Activated T-helper 2 cell treated with anti-CD3 and anti-CD28 coated beads, Interferon-gamma antibody, Interleukin-2, Interleukin-4, amounts not matched to agents 10 μg/mL and 5 μg/mL and 100 μg/mL, durations not matched to agents 14 hours and 24 hours and 36 hours (primary cell): Measurements from ENCODE around the gene RUVBL2. TPM values are rescaled to one million over a fixed set of nuclear protein-coding genes. Genes with fewer than 3 reads are reported as not detected.

Experiments used
- DNase-seq: peaks from one replicate; pipeline ENCODE4 v3.0.0; 2021; ENCODE audit warnings: low spot score
- H3K27ac Mint-ChIP-seq: one replicate; pipeline ENCODE4 v1.8.0; 2021; ENCODE audit warnings: mixed read lengths
- H3K27me3 Mint-ChIP-seq: one replicate; pipeline ENCODE4 v1.8.0; 2021; ENCODE audit warnings: low read depth, mixed read lengths
- H3K36me3 Mint-ChIP-seq: one replicate; pipeline ENCODE4 v1.8.0; 2021; ENCODE audit warnings: low read depth, mixed read lengths
- H3K4me1 Mint-ChIP-seq: one replicate; pipeline ENCODE4 v1.8.0; 2021; ENCODE audit warnings: low read depth, mixed read lengths
- H3K4me3 Mint-ChIP-seq: one replicate; pipeline ENCODE4 v1.8.0; 2021; ENCODE audit warnings: low read depth, mild to moderate bottlenecking, moderate library complexity, mixed read lengths
- H3K9me3 Mint-ChIP-seq: one replicate; pipeline ENCODE4 v1.8.0; 2021; ENCODE audit warnings: mixed read lengths
- intact Hi-C: fragments of 100-400 bp; cut with micrococcal nuclease; formaldehyde crosslinking; loops from one replicate; pipeline ENCODE4 v1.15.1; 2023
- total RNA-seq: library from RNA; stranded (reverse); gene quantifications from 2 replicates; pipeline ENCODE4 v1.2.3, GENCODE V29; 2022

The RUVBL2 gene
- total RNA-seq, 1 donor from 2014 or later: 160 TPM

DNA sequence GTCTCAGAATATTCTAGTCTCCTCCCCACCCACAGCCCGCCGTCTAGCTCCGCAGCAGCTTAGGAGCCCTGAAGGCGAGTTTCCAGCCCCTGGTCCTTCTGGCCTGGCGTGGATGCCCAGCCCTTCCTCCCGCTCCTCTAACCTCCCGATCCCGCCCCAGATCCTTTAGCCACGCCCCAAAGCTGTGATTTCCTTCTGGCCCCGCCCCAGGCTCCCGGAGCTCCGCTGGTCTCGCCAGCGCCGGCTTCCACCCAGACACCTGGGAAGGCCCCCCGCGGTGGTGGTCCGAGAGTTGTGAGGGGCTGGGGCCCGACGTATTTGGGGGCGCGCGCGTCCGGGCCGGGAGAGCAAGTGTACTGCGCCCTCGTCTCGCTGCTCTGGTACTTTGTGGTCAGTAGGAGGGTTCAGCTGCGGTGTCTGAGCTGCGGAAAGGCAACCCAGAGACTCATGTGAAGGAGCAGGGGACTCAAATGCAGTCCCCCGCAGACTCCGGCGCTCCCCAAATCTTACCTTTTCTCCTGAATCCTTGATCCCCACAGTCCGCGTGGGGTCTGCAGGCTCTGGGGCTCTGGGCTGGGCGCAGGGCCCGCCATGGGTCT, 64.0 kb downstream of the RUVBL2 start, which contains the start of gene CGB7:
TSS of gene CGB7 (minus strand) at position 114 of the 599 bp plus-strand sequence. CDS start 2,374 bp downstream, outside the sequence.
- H3K36me3 Mint-ChIP-seq: no peaks in the 10 kb centered on the region
- H3K4me3 Mint-ChIP-seq: peak within 1 kb of the TSS; percentile 74
- DNase-seq: peak; percentile 19
- H3K27me3 Mint-ChIP-seq: peaks cover 43% of the 10 kb centered on the region
- no peaks in the 10 kb centered on the region for H3K9me3 Mint-ChIP-seq
- no peak within 1 kb of the TSS for H3K27ac Mint-ChIP-seq
- H3K4me1 Mint-ChIP-seq: peaks cover 9% of the 10 kb centered on the region
- intact Hi-C loops: no loop called here

GRCh38 chr19:49058562-49058961, 64.9 kb downstream of the RUVBL2 start:
- intact Hi-C loops: no loop called here
- Mint-ChIP-seq H3K9me3 (no peaks in the 10 kb centered on the region), H3K27ac (no peak overlapping the region), H3K4me1 (peaks cover 9% of the 10 kb centered on the region), H3K4me3 (no peak overlapping the region), H3K27me3 (peaks cover 47% of the 10 kb centered on the region), H3K36me3 (no peaks in the 10 kb centered on the region)
- DNase-seq: no peak

- no peaks in the 10 kb centered on the region for H3K9me3 Mint-ChIP-seq
- peaks cover 9% of the 10 kb centered on the region for H3K4me1 Mint-ChIP-seq
- H3K4me3 Mint-ChIP-seq: no peak overlapping the region
- H3K27me3 Mint-ChIP-seq: peaks cover 51% of the 10 kb centered on the region
- DNase-seq: no peak
- no peak overlapping the region for H3K27ac Mint-ChIP-seq
- intact Hi-C loops: no loop called here
- H3K36me3 Mint-ChIP-seq: no peaks in the 10 kb centered on the region
These were observed 65.4 kb downstream of the RUVBL2 start for GRCh38 chr19:49059053-49059452.

DNA sequence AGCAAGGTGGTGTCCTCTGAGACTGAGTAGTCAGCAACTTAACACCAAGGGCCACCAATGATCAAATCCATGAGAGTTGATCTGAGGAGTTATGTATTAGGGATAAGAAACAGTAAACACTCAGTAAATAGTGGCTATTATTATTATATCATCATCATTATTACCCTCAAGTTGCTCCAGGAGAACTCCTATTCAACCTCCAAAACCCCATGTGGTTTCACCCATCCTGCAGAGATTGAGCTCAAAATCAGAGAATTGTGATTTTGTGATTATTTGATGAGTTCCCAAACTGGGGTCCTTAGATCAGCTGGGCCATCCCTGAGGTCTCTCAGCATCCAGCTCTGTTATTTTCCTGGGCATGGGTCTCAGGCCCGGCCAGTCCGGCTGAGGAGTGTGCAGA, 67.3 kb downstream of the RUVBL2 start:
- Mint-ChIP-seq H3K27me3 (peaks cover 63% of the 10 kb centered on the region), H3K4me3 (no peak overlapping the region), H3K9me3 (no peaks in the 10 kb centered on the region), H3K36me3 (no peaks in the 10 kb centered on the region), H3K27ac (no peak overlapping the region), H3K4me1 (peaks cover 9% of the 10 kb centered on the region)
- intact Hi-C loops: no loop called here
- DNase-seq: no peak

- Mint-ChIP-seq H3K36me3 (no peaks in the 10 kb centered on the region), H3K27ac (no peak overlapping the region), H3K4me1 (peaks cover 9% of the 10 kb centered on the region), H3K4me3 (no peak overlapping the region), H3K9me3 (no peaks in the 10 kb centered on the region), H3K27me3 (peaks cover 65% of the 10 kb centered on the region)
- no peak for DNase-seq
- intact Hi-C loops: no loop called here
These were observed 67.8 kb downstream of the RUVBL2 start for GRCh38 chr19:49061445-49061844.

DNA sequence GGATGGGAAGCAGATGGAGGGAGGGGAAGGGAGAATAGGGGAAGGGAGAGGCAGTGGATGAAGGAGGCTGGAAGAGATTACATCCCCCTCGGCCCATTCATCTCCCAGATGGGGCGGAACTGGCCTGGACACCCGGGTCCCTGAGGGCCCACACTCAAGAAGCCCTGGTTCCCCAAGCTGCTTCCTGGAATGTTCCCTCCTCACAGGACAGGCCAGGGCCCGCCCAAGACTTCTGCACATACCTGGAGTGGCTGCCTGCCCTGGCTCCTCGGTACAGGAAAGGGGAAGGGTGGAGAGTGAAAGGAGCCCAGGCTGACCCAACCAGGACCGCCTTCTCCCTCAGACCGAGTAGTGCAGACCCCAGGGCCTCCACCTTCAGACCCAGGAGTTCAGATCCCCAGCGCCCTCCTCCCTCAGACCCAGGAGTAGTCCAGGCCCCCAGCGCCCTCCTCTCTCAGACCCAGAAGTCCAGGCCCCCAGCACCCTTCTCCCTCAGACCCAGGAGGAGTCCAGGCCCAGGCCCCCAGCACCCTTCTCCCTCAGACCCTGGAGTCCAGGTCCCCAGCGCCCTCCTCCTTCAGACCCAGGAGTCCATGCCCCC, 70.4 kb downstream of the RUVBL2 start:
- DNase-seq: no peak
- H3K4me3 Mint-ChIP-seq: no peak overlapping the region
- intact Hi-C loops: no loop called here
- no peak overlapping the region for H3K27ac Mint-ChIP-seq
- H3K4me1 Mint-ChIP-seq: no peaks in the 10 kb centered on the region
- no peaks in the 10 kb centered on the region for H3K36me3 Mint-ChIP-seq
- no peaks in the 10 kb centered on the region for H3K9me3 Mint-ChIP-seq
- peaks cover 63% of the 10 kb centered on the region for H3K27me3 Mint-ChIP-seq

DNA sequence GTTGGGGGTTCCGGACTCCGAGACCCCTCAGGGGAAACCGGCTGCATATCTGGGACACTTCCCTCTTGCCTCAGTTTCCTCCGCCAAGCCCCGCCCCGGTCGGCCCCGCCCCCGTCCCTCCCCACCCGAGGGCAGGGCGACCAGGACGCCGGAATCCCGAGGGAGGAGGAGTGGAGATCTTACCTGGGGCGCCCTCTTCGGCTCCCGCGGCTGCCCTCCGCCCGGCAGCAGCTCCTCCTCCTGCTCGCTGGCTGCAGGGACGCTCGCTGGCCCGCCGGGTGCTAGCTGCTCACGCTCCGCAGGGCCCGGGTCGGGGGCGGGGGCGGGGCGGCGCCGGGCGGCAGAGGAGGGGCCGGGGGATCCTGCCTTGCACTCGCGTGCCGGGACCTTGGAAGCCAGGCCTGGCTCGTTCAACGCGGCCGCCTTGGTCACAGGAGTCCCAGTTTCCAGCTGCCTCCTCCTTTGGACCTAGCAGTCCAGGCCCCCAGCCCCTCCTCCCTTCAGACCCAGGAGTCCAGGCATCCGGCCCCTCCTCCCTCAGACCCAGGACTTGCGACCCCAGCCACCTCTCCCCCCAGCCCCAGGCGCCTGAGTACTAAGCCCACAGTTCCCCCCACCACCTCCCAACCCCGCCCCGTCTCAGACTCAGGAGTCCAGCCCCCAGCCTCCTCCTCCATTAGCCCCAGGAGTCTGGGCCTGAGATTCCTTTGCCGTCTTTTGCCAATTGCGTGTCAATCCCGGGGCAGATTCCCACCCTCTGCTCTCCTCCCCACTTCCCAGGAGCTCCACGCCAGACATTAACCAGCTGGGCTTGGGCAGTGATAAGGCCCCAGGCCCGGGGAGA, 71.3 kb downstream of the RUVBL2 start, which contains the start of gene NTF4:
TSS of gene NTF4 (minus strand) at position 51 of the 844 bp plus-strand sequence. CDS start 2,821 bp downstream, outside the sequence.
- intact Hi-C loops: no loop called here
- H3K36me3 Mint-ChIP-seq: no peaks in the 10 kb centered on the region
- no peak for DNase-seq
- H3K27ac Mint-ChIP-seq: no peak within 1 kb of the TSS
- H3K4me1 Mint-ChIP-seq: no peaks in the 10 kb centered on the region
- no peaks in the 10 kb centered on the region for H3K9me3 Mint-ChIP-seq
- H3K27me3 Mint-ChIP-seq: peaks cover 63% of the 10 kb centered on the region
- H3K4me3 Mint-ChIP-seq: no peak within 1 kb of the TSS

Other genes with a start within 250 kb of the RUVBL2 start
- 0.21 TPM in 1 of 2 replicates, not detected in the other for gene IZUMO1, start 247.0 kb upstream of the RUVBL2 start, total RNA-seq
- 0.27 and 0.64 TPM in 2 replicates for gene FUT1, start 241.2 kb upstream of the RUVBL2 start, total RNA-seq
- gene FGF21, start 238.4 kb upstream of the RUVBL2 start, total RNA-seq: not detected in 2 replicates
- gene BCAT2, start 182.9 kb upstream of the RUVBL2 start, total RNA-seq: 87.9 and 88.9 TPM in 2 replicates
- gene HSD17B14, start 157.4 kb upstream of the RUVBL2 start, total RNA-seq: 0.57 and 0.89 TPM in 2 replicates
- 1.6 and 2.2 TPM in 2 replicates for gene PLEKHA4, start 125.3 kb upstream of the RUVBL2 start, total RNA-seq
- gene PPP1R15A, start 121.5 kb upstream of the RUVBL2 start, total RNA-seq: 30.8 and 31.8 TPM in 2 replicates
- gene TULP2, start 95.1 kb upstream of the RUVBL2 start, total RNA-seq: not detected in 2 replicates
- 142 and 147 TPM in 2 replicates for gene NUCB1, start 93.6 kb upstream of the RUVBL2 start, total RNA-seq
- gene DHDH, start 60.2 kb upstream of the RUVBL2 start, total RNA-seq: 0.67 TPM in 1 of 2 replicates, not detected in the other
- gene BAX, start 39.0 kb upstream of the RUVBL2 start, total RNA-seq: 232 and 242 TPM in 2 replicates
- 646 and 658 TPM in 2 replicates for gene FTL, start 28.6 kb upstream of the RUVBL2 start, total RNA-seq
- gene GYS1, start 578 bp upstream of the RUVBL2 start, total RNA-seq: 68.5 and 70.3 TPM in 2 replicates
- gene LHB, start 23.2 kb downstream of the RUVBL2 start, total RNA-seq: 0.41 TPM in 1 of 2 replicates, not detected in the other
- gene CGB3, start 30.4 kb downstream of the RUVBL2 start, total RNA-seq: not detected in 2 replicates
- gene CGB2, start 38.0 kb downstream of the RUVBL2 start, total RNA-seq: 0.28 TPM in 1 of 2 replicates, not detected in the other
- not detected in 2 replicates for gene CGB1, start 43.0 kb downstream of the RUVBL2 start, total RNA-seq
- gene CGB5, start 50.0 kb downstream of the RUVBL2 start, total RNA-seq: not detected in 2 replicates
- not detected in 2 replicates for gene CGB8, start 55.2 kb downstream of the RUVBL2 start, total RNA-seq
- gene CGB7, start 63.9 kb downstream of the RUVBL2 start, total RNA-seq: not detected in 2 replicates
- not detected in 2 replicates for gene NTF4, start 70.9 kb downstream of the RUVBL2 start, total RNA-seq
- gene KCNA7, start 78.8 kb downstream of the RUVBL2 start, total RNA-seq: not detected in 2 replicates
- gene SNRNP70, start 91.6 kb downstream of the RUVBL2 start, total RNA-seq: 259 and 279 TPM in 2 replicates
- gene LIN7B, start 120.5 kb downstream of the RUVBL2 start, total RNA-seq: 5.9 and 7.7 TPM in 2 replicates
- gene C19orf73, start 125.3 kb downstream of the RUVBL2 start, total RNA-seq: 1.7 and 2.3 TPM in 2 replicates
- gene PPFIA3, start 125.7 kb downstream of the RUVBL2 start, total RNA-seq: 3.6 and 5.0 TPM in 2 replicates
- gene HRC, start 161.5 kb downstream of the RUVBL2 start, total RNA-seq: not detected in 2 replicates
- gene TRPM4, start 163.9 kb downstream of the RUVBL2 start, total RNA-seq: 1.3 and 1.9 TPM in 2 replicates